Type B pancreatic cell (in vitro differentiated cells): ENCODE data around the gene FBXL19. TPM values are rescaled to one million over a fixed set of nuclear protein-coding genes. Genes with fewer than 3 reads are reported as not detected.
A peak's percentile ranks its signal among the peaks of the same experiment; 100 is the strongest.

Source experiments
- DNase-seq: peaks from one replicate; pipeline ENCODE4 v3.0.0; 2021; ENCODE audit warnings: mixed read lengths; ENCODE audit not compliant: unreplicated experiment; ENCODE audit errors: extremely low spot score
- H3K27ac Mint-ChIP-seq: 2 replicates; pipeline ENCODE4 v1.8.0; 2021; ENCODE audit warnings: mild to moderate bottlenecking, mixed read lengths
- H3K27me3 Mint-ChIP-seq: 2 replicates; pipeline ENCODE4 v1.8.0; 2021; ENCODE audit warnings: mixed read lengths
- H3K36me3 Mint-ChIP-seq: 2 replicates; pipeline ENCODE4 v1.8.0; 2021; ENCODE audit warnings: mixed read lengths
- H3K4me1 Mint-ChIP-seq: one replicate; pipeline ENCODE4 v1.8.0; 2021; ENCODE audit warnings: mixed read lengths; ENCODE audit not compliant: unreplicated experiment
- H3K4me3 Mint-ChIP-seq: 2 replicates; pipeline ENCODE4 v1.8.0; 2021; ENCODE audit warnings: mild to moderate bottlenecking, mixed read lengths
- H3K9me3 Mint-ChIP-seq: 2 replicates; pipeline ENCODE4 v1.8.0; 2021; ENCODE audit warnings: mixed read lengths
- CTCF ChIP-seq: fragments of 200-600 bp; sonication (generic); conservative IDR thresholded peaks from 2 replicates; pipeline ENCODE4 v1.5.0; 2021; ENCODE audit warnings: antibody characterized with exemption, mild to moderate bottlenecking
- total RNA-seq: library from RNA; stranded (reverse); gene quantifications from 2 replicates; pipeline ENCODE4 v1.2.1, GENCODE V29; 2021; ENCODE audit warnings: low replicate concordance

The FBXL19 gene
- total RNA-seq, 1 donor from 2014 or later, result 46.4 TPM

DNA sequence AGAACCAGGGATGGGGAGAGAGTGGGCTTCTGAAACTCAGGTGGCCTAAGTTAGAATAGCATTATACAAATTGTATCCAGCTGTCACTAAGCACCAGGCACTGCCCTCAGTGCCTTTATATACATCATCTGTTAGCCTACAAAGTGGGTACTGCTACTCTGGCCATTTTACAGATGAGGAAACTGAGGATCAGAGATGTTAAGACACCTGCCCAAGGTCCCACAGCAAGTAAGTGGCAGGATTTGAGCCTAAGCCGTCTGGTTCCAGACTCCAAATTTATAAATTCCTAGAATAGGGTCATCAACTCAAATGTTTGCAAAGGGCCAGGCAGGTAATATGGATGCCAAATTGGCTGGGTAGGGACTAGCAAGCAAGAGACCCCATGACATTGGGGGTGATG is 27.8 kb downstream of the FBXL19 start:
- Mint-ChIP-seq H3K27me3 (no peaks in the 10 kb centered on the region), H3K36me3 (no peaks in the 10 kb centered on the region), H3K9me3 (no peaks in the 10 kb centered on the region), H3K4me3 (no peak overlapping the region), H3K4me1 (peaks cover 19% of the 10 kb centered on the region), H3K27ac (no peak overlapping the region)
- no peak for TF ChIP-seq CTCF
- no peak for DNase-seq

- Mint-ChIP-seq H3K4me3 (peak overlapping the region; percentile 68), H3K27me3 (no peaks in the 10 kb centered on the region), H3K4me1 (peaks cover 19% of the 10 kb centered on the region), H3K36me3 (no peaks in the 10 kb centered on the region), H3K9me3 (no peaks in the 10 kb centered on the region), H3K27ac (no peak overlapping the region)
- TF ChIP-seq CTCF, result no peak
- no peak for DNase-seq
Measured at GRCh38 chr16:30951750-30952149, 28.4 kb downstream of the FBXL19 start.

GRCh38 chr16:30953111-30953510 is 29.7 kb downstream of the FBXL19 start:
- Mint-ChIP-seq H3K4me3 (no peak overlapping the region), H3K36me3 (no peaks in the 10 kb centered on the region), H3K27ac (no peak overlapping the region), H3K9me3 (no peaks in the 10 kb centered on the region), H3K4me1 (peaks cover 16% of the 10 kb centered on the region), H3K27me3 (no peaks in the 10 kb centered on the region)
- no peak for DNase-seq
- no peak for TF ChIP-seq CTCF

- peak overlapping the region; percentile 59 for H3K27ac Mint-ChIP-seq
- peaks cover 15% of the 10 kb centered on the region for H3K4me1 Mint-ChIP-seq
- no peaks in the 10 kb centered on the region for H3K36me3 Mint-ChIP-seq
- TF ChIP-seq CTCF, result peak; percentile 89
- no peaks in the 10 kb centered on the region for H3K9me3 Mint-ChIP-seq
- H3K4me3 Mint-ChIP-seq, result peak overlapping the region; percentile 41
- H3K27me3 Mint-ChIP-seq, result no peaks in the 10 kb centered on the region
- DNase-seq, result peak; percentile 83
Measured at GRCh38 chr16:30953511-30954124, 30.2 kb downstream of the FBXL19 start.

DNA sequence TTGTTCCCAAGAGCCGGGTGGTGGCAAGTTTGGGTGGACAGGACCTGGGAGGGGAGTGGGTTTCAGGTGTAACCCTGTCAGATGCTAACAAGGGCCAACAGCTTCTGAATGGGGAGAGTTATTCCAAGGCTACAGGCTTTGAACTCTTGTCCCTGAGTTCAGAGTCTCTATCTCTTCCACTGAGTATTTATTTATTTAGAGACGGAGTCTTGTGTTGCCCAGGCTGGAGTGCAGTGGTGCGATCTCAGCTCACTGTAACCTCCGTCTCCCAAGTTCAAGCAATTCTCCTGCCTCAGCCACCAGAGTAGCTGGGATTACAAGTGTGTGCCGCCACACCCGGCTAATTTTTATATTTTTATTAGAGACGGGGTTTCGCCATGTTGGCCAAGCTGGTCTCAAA is 31.6 kb downstream of the FBXL19 start:
- Mint-ChIP-seq H3K27me3 (no peaks in the 10 kb centered on the region), H3K36me3 (peaks cover under 1% of the 10 kb centered on the region), H3K4me3 (peak overlapping the region; percentile 36), H3K9me3 (no peaks in the 10 kb centered on the region), H3K27ac (no peak overlapping the region), H3K4me1 (peaks cover 15% of the 10 kb centered on the region)
- no peak for TF ChIP-seq CTCF
- DNase-seq, result no peak
